Activated CD4-positive, alpha-beta T cell treated with anti-CD3 and anti-CD28 coated beads, Interleukin-10, Interleukin-2, amounts not matched to agents 100 ng/mL and 50 ng/mL, durations not matched to agents 16 hours and 8 hours (primary cell): Measurements from ENCODE around the gene COL15A1.

ENCODE experiments used
- DNase-seq: peaks from one replicate; pipeline ENCODE4 v3.0.0-alpha.2; 2020

The COL15A1 gene

DNA sequence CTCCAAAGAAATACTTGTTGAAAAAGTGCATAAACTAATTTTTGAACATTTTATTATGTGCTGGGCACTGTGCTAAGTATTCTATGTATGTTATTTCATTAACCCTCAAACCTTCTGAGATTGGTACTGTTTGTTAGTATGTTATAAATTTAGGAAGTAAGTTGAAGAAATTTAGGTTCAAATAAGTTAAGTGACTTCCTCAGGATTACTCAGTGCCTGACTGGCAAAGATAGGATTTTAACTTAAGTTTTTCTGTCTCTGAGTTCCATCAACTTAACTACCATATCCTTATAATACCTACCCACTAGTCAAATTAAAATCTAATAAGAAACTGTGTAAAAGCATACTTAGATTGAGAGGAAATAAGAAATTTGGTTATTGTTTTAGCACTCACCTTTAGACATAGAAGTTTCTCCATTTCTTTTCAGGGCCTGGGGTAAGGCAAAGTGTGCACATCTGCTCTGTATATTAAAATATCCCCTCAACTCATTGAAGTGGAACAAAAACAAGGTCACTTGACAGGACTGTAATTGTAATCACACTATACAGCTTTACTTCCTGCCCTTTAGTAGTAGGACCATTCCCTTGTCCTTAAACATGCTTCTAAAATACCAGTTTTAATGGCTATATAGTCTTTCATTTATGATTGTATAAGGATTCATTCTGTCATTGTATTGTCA lies 176.4 kb downstream of the COL15A1 start:
- DNase-seq, result no peak
